ENCODE measurements around the gene CITED2. TPM values are rescaled to one million over a fixed set of nuclear protein-coding genes. Genes with fewer than 3 reads are reported as not detected.
A peak's percentile ranks its signal among the peaks of the same experiment; 100 is the strongest.

CITED2 gene
- total RNA-seq, 1 donor from 2014 or later = 27.3 TPM

DNA sequence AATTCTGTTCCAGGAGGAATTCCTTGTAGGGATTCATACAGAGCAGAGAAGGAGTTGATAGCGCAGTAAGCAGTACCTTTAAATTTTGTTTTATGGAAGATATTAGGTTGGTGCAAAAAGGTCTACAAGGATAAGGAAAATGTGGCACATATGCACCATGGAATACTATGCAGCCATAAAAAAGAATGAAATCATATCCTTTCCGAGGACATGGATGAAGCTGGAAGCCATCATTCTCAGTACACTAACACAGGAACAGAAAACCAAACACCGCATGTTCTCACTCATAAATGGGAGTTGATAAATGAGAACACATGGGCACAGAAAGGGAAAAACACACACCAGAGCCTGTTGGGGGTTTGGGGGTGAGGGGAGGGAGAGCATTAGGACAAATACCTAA, 45.2 kb downstream of the CITED2 start:
- no peak for ATAC-seq

DNA sequence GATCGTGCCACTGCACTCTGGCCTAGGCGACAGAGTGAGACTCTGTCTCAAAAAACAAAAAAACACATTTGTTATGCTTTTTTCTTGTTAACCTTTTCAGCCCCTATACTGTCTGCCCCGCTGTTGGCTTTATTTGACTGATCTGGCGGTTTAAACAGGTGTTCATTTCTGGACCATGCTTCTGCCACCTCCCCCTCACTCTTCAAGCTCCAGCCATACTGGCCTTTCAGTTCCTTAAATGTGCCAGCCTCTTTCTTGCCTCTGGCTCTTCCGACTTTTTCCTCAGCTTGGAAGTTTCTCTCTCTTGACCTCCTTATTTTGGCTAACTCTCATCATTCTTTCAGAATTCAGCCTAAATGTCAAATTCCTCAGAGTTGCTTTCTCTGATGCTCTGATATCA, 47.4 kb downstream of the CITED2 start:
- no peak for ATAC-seq

DNA sequence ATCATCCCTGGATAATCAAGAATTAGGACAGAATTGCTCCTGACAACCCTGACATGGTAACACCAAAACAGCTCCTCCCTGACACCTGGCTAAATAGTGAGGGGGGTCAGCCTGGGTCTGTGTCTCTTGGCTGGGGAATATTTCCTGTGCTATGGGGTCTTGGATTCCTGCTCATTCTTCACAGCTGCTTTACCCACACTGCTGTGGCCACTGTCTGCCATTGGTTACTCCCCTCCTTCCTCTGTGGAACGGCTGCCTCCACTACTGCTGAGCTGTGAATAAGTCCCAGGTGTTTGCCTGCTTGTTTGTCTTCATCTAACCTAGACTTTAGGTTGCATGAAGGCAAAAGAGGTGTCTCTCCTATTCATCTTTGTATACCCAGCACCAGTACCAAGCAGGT, 48.8 kb downstream of the CITED2 start:
- ATAC-seq = no peak

DNA sequence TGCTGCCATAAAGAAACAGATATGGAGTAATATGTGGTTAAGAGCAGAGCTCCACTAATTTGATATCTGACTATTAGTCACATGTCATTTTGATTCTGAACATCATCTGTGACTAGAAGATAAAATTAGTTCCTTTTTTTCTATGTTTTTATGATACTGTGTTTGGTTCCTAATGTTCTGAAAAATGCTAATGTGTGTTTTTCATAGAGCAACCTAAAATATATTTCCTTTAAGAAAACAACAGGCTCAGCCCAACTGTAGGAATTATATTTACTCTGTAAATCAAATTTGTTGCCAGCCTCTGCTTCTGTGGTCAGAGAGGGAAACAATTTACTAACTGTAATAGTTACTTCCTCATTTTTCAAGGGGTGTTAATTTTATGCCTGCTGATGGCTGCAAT, 49.3 kb downstream of the CITED2 start:
- ATAC-seq = no peak

DNA sequence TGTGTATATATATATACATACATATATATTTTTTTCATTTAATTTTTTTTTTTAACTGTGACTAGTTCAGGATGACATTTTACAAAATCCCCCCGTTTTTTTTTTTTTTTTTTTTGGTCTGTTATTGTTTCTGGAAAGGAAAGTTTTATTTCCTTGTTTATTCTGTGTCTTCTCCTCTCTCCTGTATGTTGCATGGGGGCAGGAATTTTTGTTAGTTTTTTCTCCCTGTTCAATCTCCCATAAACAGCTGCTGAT, 50.2 kb downstream of the CITED2 start:
- no peak for ATAC-seq

DNA sequence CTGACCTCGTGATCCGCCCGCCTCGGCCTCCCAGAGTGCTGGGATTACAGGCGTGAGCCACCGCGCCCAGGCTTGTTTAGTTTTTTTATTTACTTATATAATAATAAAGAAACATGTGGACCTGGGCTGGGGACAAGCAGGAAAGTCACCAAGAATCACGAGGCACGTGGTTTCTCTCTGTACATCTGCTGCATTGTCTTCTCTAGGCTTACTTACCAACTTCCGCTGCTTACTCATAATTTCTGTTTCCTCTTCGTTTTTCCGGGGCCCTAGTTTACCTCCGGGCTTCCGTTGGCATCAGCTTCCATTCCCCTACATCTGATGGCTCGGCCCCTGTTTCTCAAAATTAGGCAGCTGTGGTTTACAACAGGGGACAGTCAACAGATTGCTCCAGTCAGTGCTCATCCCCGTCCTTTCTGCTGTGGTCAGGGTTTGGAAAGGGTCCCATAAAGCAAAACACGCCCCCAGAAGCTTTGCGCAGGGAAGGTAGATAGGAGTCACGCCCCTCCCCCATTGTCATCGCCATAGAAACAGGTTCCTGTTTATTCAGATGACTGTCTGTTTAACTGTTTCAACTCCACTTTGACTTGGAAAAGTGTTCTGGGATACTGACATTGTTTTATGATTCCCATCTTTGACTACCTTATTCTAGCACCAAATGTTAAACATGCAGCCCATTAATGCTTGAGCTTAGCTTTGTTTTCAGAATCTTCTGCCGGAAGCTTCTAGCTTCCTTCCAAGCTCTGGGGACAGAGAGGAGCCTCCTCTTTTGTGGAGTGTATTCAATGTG, 50.7 kb downstream of the CITED2 start:
- peak; percentile 59 for ATAC-seq

Other genes with a start within 250 kb of the CITED2 start
- 23.6 TPM for gene HECA, start 239.6 kb downstream of the CITED2 start, total RNA-seq
- gene TXLNB, start 82.7 kb downstream of the CITED2 start, total RNA-seq = 0.24 TPM